K562 (cell line): ENCODE results near the gene XPNPEP3. TPM values are rescaled to one million over a fixed set of nuclear protein-coding genes. Genes with fewer than 3 reads are reported as not detected.

Experiments
- ATAC-seq: fragments of 200-7000 bp; cut with Tn5 transposase; 3 replicates; pipeline ENCODE4 v1.9.1; 2020; ENCODE audit warnings: moderate library complexity
- BruUV-seq: library from RNA; stranded (reverse); fragments of 400-500 nt; replicated peaks from 2 replicates; lab custom pipeline; 2021; lab: Mats Ljungman, UMichigan
- CTCF ChIA-PET: fragments of 300-600 bp; formaldehyde crosslinking; extraction: SDS; loops from one replicate; lab custom pipeline; 2021; ENCODE audit warnings: low intra/inter-chr PET ratio; lab: Yijun Ruan, JAX
- POLR2A ChIA-PET: fragments of 300-600, 350-650 bp; sonication (Branson Sonifier 250); formaldehyde crosslinking; extraction: SDS; loops from one replicate; lab custom pipeline; 2021; ENCODE audit warnings: antibody characterized with exemption, inconsistent platforms; lab: Yijun Ruan, JAX
- DNase-seq, 4 experiments: peaks; one replicate each; pipeline versions ENCODE4 v3.0.0 to v3.0.0-alpha.2; 2011 to 2018; ENCODE audit warnings: low spot score in 3 of 4, mixed read lengths in 3 of 4; ENCODE audit errors: extremely low read depth in 1 of 4
- FAIRE-seq: peaks from 2 replicates; lab custom pipeline; 2011; peaks lifted over from hg19 to GRCh38; lab: Jason Lieb, UNC
- H2AFZ ChIP-seq: 2 replicates; pipeline ENCODE4 v1.6.0; 2011; ENCODE audit warnings: low read depth, low read length, control low read depth, inconsistent platforms
- H3K27ac ChIP-seq: fragments of 200-600 bp; 3 replicates; pipeline ENCODE4 v1.8.0; 2011; ENCODE audit warnings: low read depth, mild to moderate bottlenecking, control low read depth, inconsistent platforms, low read length, moderate library complexity, mixed read lengths; ENCODE audit errors: extremely low read depth
- H3K27me3 ChIP-seq, 2 experiments: fragments of 300-600 bp in 1 of 2; 2 replicates in 1 of 2; 3 replicates in 1 of 2; pipeline versions ENCODE4 v1.6.0 to v1.8.0; 2011; ENCODE audit warnings: inconsistent platforms in 2 of 2, low read length in 2 of 2, mild to moderate bottlenecking in 1 of 2, mixed read lengths in 1 of 2, moderate library complexity in 1 of 2; ENCODE audit not compliant: control insufficient read depth in 2 of 2, insufficient read depth in 2 of 2
- H3K36me3 ChIP-seq: fragments of 300-600 bp; 3 replicates; pipeline ENCODE4 v1.8.0; 2011; ENCODE audit warnings: mild to moderate bottlenecking, low read length, inconsistent platforms; ENCODE audit not compliant: control insufficient read depth, insufficient read depth
- H3K4me1 ChIP-seq, 2 experiments: fragments of 200-600 bp in 1 of 2; replicated peaks in 1 of 2; 2 replicates in 1 of 2; 3 replicates in 1 of 2; pipeline versions ENCODE4 v1.5.1 to v1.8.0; 2011; ENCODE audit warnings: inconsistent platforms in 2 of 2, low read length in 2 of 2, mild to moderate bottlenecking in 1 of 2, mixed read lengths in 1 of 2, moderate library complexity in 1 of 2; ENCODE audit not compliant: control insufficient read depth in 2 of 2, insufficient read depth in 2 of 2
- H3K4me2 ChIP-seq: 2 replicates; pipeline ENCODE4 v1.6.1; 2011; ENCODE audit warnings: low read length, control low read depth, inconsistent platforms, mixed read lengths; ENCODE audit not compliant: insufficient read depth
- H3K4me3 ChIP-seq: fragments of 200-600 bp; sonication (generic), shearing (Covaris generic); 2 replicates; pipeline ENCODE4 v1.5.1; 2016; ENCODE audit warnings: control low read depth, inconsistent platforms
- H3K79me2 ChIP-seq: fragments of 200-600 bp; 3 replicates; pipeline ENCODE4 v1.8.0; 2011; ENCODE audit warnings: low read length, inconsistent platforms; ENCODE audit not compliant: control insufficient read depth, insufficient read depth
- H3K9ac ChIP-seq, 2 experiments: 2 replicates each; pipeline versions ENCODE4 v1.6.0 to v1.6.1; 2011; ENCODE audit warnings: low read depth in 2 of 2, low read length in 2 of 2, control low read depth in 1 of 2, inconsistent platforms in 1 of 2, mild to moderate bottlenecking in 1 of 2, mixed read lengths in 1 of 2; ENCODE audit not compliant: insufficient read depth in 1 of 2
- H3K9me1 ChIP-seq: one replicate; pipeline ENCODE4 v1.6.0; 2011; ENCODE audit warnings: inconsistent platforms, mild to moderate bottlenecking, low read length, moderate library complexity; ENCODE audit not compliant: control insufficient read depth, insufficient read depth
- H3K9me3 ChIP-seq: replicated peaks from 2 replicates; pipeline ENCODE4 v1.5.1; 2011; ENCODE audit warnings: low read depth, low read length, inconsistent platforms; ENCODE audit not compliant: control insufficient read depth, insufficient read depth
- H4K20me1 ChIP-seq: replicated peaks from 2 replicates; pipeline ENCODE4 v1.6.1; 2011; ENCODE audit warnings: low read length, inconsistent platforms, mixed read lengths; ENCODE audit not compliant: control insufficient read depth, insufficient read depth
- CHD2 ChIP-seq: IDR thresholded peaks from 2 replicates; pipeline ENCODE4 v1.6.1; 2011; ENCODE audit warnings: low read depth, low read length
- CREBBP ChIP-seq: IDR thresholded peaks from one replicate; pipeline ENCODE4 v1.6.1; 2012; ENCODE audit warnings: low read depth, mild to moderate bottlenecking, control low read depth, inconsistent platforms, low read length
- GATA2 ChIP-seq: sonication (generic); formaldehyde crosslinking; IDR thresholded peaks from 2 replicates; pipeline ENCODE4 v1.4.0; 2020; ENCODE audit warnings: mild to moderate bottlenecking, missing genetic modification reagents
- LEF1 ChIP-seq: fragments of 450-650 bp; IDR thresholded peaks from 2 replicates; pipeline ENCODE4 v1.6.1; 2016; ENCODE audit warnings: mild to moderate bottlenecking
- PHF8 ChIP-seq: fragments of 200-600 bp; sonication (generic); IDR thresholded peaks from 2 replicates; pipeline ENCODE4 v1.6.1; 2012; ENCODE audit warnings: mixed run types, mild to moderate bottlenecking, inconsistent platforms, low read length, moderate library complexity, borderline replicate concordance
- RBM34 ChIP-seq: fragments of 200-400 bp; formaldehyde crosslinking; IDR thresholded peaks from 2 replicates; pipeline ENCODE4 v1.6.1; 2018; ENCODE audit warnings: low read length, borderline replicate concordance; ENCODE audit not compliant: insufficient read depth
- SRSF1 ChIP-seq: fragments of 200-400 bp; formaldehyde crosslinking; IDR thresholded peaks from 2 replicates; pipeline ENCODE4 v1.6.1; 2017; ENCODE audit warnings: mild to moderate bottlenecking, low read depth, low read length, moderate library complexity
- TCFL5 ChIP-seq: fragments of 250-450 bp; sonication (Bioruptor Pico); conservative IDR thresholded peaks from 2 replicates; pipeline ENCODE4 v1.6.1; 2021; ENCODE audit warnings: mild to moderate bottlenecking, moderate library complexity, matching md5 sums
- ZBTB7A ChIP-seq: IDR thresholded peaks from 2 replicates; pipeline ENCODE4 v1.6.1; 2011; ENCODE audit warnings: low read depth, mild to moderate bottlenecking, low read length, moderate library complexity, borderline replicate concordance; ENCODE audit not compliant: control insufficient read depth
- ZNF12 ChIP-seq: sonication (generic); formaldehyde crosslinking; IDR thresholded peaks from 2 replicates; pipeline ENCODE4 v1.4.0; 2020; ENCODE audit warnings: mild to moderate bottlenecking, missing genetic modification reagents
- ZNF274 ChIP-seq: IDR thresholded peaks from 2 replicates; pipeline ENCODE4 v1.6.1; 2011; ENCODE audit warnings: low read depth, mild to moderate bottlenecking, low read length, moderate library complexity, borderline replicate concordance
- ZNF644 ChIP-seq: fragments of 200-800 bp; sonication (Bioruptor generic); IDR thresholded peaks from 2 replicates; pipeline ENCODE4 v1.6.1; 2016; ENCODE audit warnings: low read depth, missing genetic modification characterization, missing compliant biosample characterization
- WGBS: fragments of 100-300 bp; shearing (Covaris generic); methylation state at CpG from one replicate; pipeline ENCODE4 v1.1.6; 2016; ENCODE audit warnings: low coverage, mixed read lengths; ENCODE audit not compliant: insufficient coverage; ENCODE audit errors: missing lambda C conversion rate; 5-methylcytosine and 5-hydroxymethylcytosine counted together
- in situ Hi-C: fragments of 300-500 bp; cut with MboI; formaldehyde crosslinking; loops from 4 replicates; pipeline ENCODE4 v1.15.0; 2018; ENCODE audit warnings: inconsistent platforms, mixed read lengths
- intact Hi-C: fragments of 100-400 bp; cut with micrococcal nuclease; formaldehyde crosslinking; loops from 2 replicates; pipeline ENCODE4 v1.14.2; 2022
- polyA plus RNA-seq, 8 experiments: library from polyadenylated mRNA; depleted of rRNA in 4 of 8; stranded (reverse) in 5 of 8; unstranded in 3 of 8; fragments of >200 nt; fragmentation: Nextera tagmentation in 2 of 8; fragmentation: Illumina TruSeq in 1 of 8; extraction: Ambion mirVana in 2 of 8; extraction: Trizol in 1 of 8; gene quantifications; 2 replicates each; pipeline versions ENCODE4 v1.2.1 to v1.2.3, GENCODE V29; 2011 to 2014; ENCODE audit warnings: inconsistent platforms in 1 of 8, missing spikeins in 1 of 8
- total RNA-seq, 7 experiments: library from RNA; depleted of rRNA in 6 of 7; stranded (reverse); fragments of >200 nt in 6 of 7; fragmentation: Illumina TruSeq in 2 of 7; extraction: Trizol in 2 of 7; gene quantifications; 2 replicates each; pipeline versions ENCODE4 v1.2.1 to v1.2.3, GENCODE V29; 2011 to 2021; ENCODE audit warnings: low replicate concordance in 1 of 7
- TF ChIP-seq, protein P1 (sequence below), 2 experiments: fragments of 250-450 bp in 1 of 2; fragments of 450-650 bp in 1 of 2; sonication (Bioruptor Pico) in 1 of 2; IDR thresholded peaks; 2 replicates each; pipeline versions ENCODE4 v1.6.1 to v1.8.0; 2016 to 2021; ENCODE audit warnings: mild to moderate bottlenecking in 2 of 2, moderate library complexity in 2 of 2, missing compliant biosample characterization in 1 of 2, missing genetic modification characterization in 1 of 2
- TF ChIP-seq, protein P2 (sequence below): sonication (generic); formaldehyde crosslinking; IDR thresholded peaks from 2 replicates; pipeline ENCODE4 v1.8.1; 2023; ENCODE audit warnings: mild to moderate bottlenecking, missing genetic modification reagents
- TF ChIP-seq, protein P3 (sequence below): fragments of 450-650 bp; IDR thresholded peaks from 2 replicates; pipeline ENCODE4 v1.6.1; 2016; ENCODE audit warnings: mild to moderate bottlenecking
- TF ChIP-seq, protein P4 (sequence below): IDR thresholded peaks from 2 replicates; pipeline ENCODE4 v1.6.1; 2011; ENCODE audit not compliant: insufficient read length; ENCODE audit errors: extremely low read depth

Gene XPNPEP3
- total and polyA plus RNA-seq, 9 of the 15 experiments (the other 6 are each of a cell fraction or from before 2014, with no cell fraction given) = 9.1 to 22.6 (median 15.6) TPM

DNA sequence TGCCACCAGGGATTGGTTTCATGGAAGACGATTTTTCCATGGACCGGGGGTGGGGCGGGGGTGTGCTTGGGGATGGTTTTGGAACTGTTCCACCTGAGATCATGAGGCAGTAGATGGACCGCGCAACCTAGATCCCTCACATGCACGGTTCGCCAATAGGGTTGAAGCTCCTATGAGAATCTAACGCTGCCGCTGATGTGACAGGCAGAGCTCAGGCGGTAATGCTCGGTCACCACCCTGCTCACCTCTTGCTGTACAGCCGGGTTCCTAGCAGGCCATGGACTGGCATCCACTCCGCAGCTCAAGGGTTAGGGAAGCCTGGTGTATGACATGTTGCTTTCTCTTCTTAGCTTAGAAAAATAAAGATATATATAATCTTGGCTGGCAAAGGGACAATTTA is 116.2 kb downstream of the XPNPEP3 start (continued):
- TF ChIP-seq ZNF644 (tag) (no peak), LEF1 (no peak), TCFL5 (CRISPR knock-in tag) (no peak), ZNF12 (CRISPR knock-in tag) (no peak)
- TF ChIP-seq, protein P1, sequence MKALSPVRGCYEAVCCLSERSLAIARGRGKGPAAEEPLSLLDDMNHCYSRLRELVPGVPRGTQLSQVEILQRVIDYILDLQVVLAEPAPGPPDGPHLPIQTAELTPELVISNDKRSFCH (CRISPR knock-in tag; IDR thresholded peaks at IDR 0.05) = no peak
- TF ChIP-seq, protein P1 (tag; IDR thresholded peaks at IDR 0.05) = no peak
- TF ChIP-seq, protein P2, sequence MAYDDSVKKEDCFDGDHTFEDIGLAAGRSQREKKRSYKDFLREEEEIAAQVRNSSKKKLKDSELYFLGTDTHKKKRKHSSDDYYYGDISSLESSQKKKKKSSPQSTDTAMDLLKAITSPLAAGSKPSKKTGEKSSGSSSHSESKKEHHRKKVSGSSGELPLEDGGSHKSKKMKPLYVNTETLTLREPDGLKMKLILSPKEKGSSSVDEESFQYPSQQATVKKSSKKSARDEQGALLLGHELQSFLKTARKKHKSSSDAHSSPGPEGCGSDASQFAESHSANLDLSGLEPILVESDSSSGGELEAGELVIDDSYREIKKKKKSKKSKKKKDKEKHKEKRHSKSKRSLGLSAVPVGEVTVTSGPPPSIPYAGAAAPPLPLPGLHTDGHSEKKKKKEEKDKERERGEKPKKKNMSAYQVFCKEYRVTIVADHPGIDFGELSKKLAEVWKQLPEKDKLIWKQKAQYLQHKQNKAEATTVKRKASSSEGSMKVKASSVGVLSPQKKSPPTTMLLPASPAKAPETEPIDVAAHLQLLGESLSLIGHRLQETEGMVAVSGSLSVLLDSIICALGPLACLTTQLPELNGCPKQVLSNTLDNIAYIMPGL (CRISPR knock-in tag) = no peak

DNA sequence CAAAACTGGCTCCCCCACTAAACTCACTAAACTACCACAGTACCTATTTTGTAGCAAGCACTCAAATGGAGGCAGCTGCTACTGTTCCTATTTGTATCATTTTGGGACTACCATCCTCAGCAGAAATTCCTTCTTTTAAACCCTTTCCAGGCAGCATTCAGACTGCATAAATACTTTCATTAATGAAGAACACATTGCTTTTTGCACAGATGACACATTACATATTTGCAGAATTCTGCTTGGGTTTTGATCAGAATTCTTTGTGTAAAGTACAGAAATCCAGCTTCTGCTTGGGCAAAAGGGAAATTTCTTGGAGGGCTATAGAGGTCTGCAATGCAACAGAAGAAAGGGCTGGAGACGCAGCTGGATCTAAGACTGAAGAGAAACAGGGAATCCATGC is 118.4 kb downstream of the XPNPEP3 start:
- no peaks in the 10 kb centered on the region for H3K9me3 ChIP-seq
- CTCF ChIA-PET = no interaction called here
- no peak overlapping the region for H3K4me2 ChIP-seq
- H3K27me3 ChIP-seq = no peaks in the 10 kb centered on the region
- H3K36me3 ChIP-seq = peaks cover 19% of the 10 kb centered on the region; the same call in 2 of the 3 replicates
- BruUV-seq = no TSS peak
- H3K27ac ChIP-seq = no peak overlapping the region
- no peak for ATAC-seq
- intact Hi-C loops = no loop called here
- H3K79me2 ChIP-seq = no peaks in the 10 kb centered on the region
- H3K9me1 ChIP-seq = peaks cover 2% of the 10 kb centered on the region
- no peak overlapping the region for H3K9ac ChIP-seq
- H4K20me1 ChIP-seq = no peaks in the 10 kb centered on the region
- DNase-seq = no peak
- WGBS = 67% methylated on average over 1 of the region's 1 CpG
- H2AFZ ChIP-seq = no peak overlapping the region
- in situ Hi-C loops = no loop called here
- H3K4me1 ChIP-seq = peaks cover 0 to 4% of the 10 kb centered on the region in 2 experiments; a peak in 2 of 5 replicates
- no peak overlapping the region for H3K4me3 ChIP-seq
- POLR2A ChIA-PET = interaction anchor here (1.6 kb wide), 1 partner anchor 9 kb away, joined by 4 read pairs; no protein-coding TSS in a partner anchor
- no peak for FAIRE-seq
- TF ChIP-seq CREBBP (no peak), ZNF274 (no peak), CHD2 (no peak), ZBTB7A (no peak), GATA2 (CRISPR knock-in tag) (no peak), RBM34 (no peak), SRSF1 (no peak), PHF8 (no peak)
- TF ChIP-seq, protein P3, sequence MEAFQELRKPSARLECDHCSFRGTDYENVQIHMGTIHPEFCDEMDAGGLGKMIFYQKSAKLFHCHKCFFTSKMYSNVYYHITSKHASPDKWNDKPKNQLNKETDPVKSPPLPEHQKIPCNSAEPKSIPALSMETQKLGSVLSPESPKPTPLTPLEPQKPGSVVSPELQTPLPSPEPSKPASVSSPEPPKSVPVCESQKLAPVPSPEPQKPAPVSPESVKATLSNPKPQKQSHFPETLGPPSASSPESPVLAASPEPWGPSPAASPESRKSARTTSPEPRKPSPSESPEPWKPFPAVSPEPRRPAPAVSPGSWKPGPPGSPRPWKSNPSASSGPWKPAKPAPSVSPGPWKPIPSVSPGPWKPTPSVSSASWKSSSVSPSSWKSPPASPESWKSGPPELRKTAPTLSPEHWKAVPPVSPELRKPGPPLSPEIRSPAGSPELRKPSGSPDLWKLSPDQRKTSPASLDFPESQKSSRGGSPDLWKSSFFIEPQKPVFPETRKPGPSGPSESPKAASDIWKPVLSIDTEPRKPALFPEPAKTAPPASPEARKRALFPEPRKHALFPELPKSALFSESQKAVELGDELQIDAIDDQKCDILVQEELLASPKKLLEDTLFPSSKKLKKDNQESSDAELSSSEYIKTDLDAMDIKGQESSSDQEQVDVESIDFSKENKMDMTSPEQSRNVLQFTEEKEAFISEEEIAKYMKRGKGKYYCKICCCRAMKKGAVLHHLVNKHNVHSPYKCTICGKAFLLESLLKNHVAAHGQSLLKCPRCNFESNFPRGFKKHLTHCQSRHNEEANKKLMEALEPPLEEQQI = no peak
- TF ChIP-seq, protein P4, sequence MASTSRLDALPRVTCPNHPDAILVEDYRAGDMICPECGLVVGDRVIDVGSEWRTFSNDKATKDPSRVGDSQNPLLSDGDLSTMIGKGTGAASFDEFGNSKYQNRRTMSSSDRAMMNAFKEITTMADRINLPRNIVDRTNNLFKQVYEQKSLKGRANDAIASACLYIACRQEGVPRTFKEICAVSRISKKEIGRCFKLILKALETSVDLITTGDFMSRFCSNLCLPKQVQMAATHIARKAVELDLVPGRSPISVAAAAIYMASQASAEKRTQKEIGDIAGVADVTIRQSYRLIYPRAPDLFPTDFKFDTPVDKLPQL = no peak
